ENCODE data around the gene PRG3.

The PRG3 gene

DNA sequence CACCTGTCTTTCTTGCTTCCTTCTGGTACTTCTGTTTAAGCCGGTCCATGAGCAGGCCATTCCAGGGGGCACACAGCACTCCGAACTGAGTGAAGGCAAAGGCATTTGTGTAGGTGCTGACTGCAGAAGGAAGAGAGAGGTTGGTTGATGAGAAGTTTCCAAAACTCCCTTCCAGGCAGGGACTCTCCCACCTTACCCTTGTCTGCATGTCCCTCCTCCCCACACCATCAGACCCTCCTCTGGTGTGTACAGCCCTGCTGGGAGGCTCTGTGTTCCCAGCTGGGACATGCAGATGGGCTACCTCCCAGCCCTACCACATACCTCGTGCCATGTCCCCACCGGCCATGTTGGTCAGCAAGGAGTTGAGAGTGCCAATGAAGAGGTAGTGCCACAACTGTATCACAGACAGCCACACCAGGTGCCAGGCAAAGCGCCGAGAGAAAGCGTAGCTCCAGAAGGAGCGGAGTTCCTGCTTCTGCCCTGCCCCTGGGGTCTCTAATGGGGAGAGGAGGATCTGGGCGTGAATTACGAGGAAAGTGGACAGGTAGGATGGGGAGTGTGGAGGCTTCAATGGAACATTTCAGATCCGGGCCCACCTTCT, 33.8 kb upstream of the PRG3 start:
- no peak overlapping the region for H3K4me3 ChIP-seq (replicated peaks; ENCODE audit: low read depth, low read length)
- peaks cover 45% of the 10 kb centered on the region for H3K36me3 ChIP-seq (ENCODE audit: control insufficient read depth, insufficient read depth, low read length)
- H3K27me3 ChIP-seq (replicated peaks; ENCODE audit: control insufficient read depth, insufficient read depth, low read length), result no peaks in the 10 kb centered on the region
- TF ChIP-seq, protein P1, sequence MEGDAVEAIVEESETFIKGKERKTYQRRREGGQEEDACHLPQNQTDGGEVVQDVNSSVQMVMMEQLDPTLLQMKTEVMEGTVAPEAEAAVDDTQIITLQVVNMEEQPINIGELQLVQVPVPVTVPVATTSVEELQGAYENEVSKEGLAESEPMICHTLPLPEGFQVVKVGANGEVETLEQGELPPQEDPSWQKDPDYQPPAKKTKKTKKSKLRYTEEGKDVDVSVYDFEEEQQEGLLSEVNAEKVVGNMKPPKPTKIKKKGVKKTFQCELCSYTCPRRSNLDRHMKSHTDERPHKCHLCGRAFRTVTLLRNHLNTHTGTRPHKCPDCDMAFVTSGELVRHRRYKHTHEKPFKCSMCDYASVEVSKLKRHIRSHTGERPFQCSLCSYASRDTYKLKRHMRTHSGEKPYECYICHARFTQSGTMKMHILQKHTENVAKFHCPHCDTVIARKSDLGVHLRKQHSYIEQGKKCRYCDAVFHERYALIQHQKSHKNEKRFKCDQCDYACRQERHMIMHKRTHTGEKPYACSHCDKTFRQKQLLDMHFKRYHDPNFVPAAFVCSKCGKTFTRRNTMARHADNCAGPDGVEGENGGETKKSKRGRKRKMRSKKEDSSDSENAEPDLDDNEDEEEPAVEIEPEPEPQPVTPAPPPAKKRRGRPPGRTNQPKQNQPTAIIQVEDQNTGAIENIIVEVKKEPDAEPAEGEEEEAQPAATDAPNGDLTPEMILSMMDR (IDR thresholded peaks at IDR 0.05; ENCODE audit: insufficient read depth, low read length, poor library complexity, severe bottlenecking), result no peak
- no peak for DNase-seq (ENCODE audit: extremely low read depth, insufficient read length)

DNA sequence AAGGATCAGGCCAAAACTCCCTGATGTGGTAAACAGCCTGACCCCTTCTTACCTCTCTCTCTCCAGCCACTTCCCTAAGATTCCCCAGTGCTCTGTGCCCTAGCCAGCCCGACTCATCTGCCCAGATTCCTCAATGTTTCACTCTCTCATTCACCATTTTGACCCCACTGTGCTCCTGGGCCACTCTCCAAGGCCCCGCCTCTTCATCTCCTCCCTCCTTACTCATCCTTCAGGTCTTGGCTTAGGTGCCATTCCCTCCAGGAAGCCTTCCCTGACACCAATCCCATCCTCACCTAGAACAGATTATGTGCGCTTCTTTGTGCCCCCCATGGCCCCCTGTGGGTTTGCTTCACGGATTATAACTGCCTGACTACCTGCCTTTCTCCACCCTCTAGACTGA, 32.7 kb upstream of the PRG3 start:
- TF ChIP-seq, protein P1 (IDR thresholded peaks at IDR 0.05; ENCODE audit: insufficient read depth, low read length, poor library complexity, severe bottlenecking), result no peak
- Histone ChIP-seq H3K4me3 (replicated peaks; ENCODE audit: low read depth, low read length) (no peak overlapping the region), H3K27me3 (replicated peaks; ENCODE audit: control insufficient read depth, insufficient read depth, low read length) (no peaks in the 10 kb centered on the region), H3K36me3 (ENCODE audit: control insufficient read depth, insufficient read depth, low read length) (peaks cover 46% of the 10 kb centered on the region)
- DNase-seq (ENCODE audit: extremely low read depth, insufficient read length), result no peak

DNA sequence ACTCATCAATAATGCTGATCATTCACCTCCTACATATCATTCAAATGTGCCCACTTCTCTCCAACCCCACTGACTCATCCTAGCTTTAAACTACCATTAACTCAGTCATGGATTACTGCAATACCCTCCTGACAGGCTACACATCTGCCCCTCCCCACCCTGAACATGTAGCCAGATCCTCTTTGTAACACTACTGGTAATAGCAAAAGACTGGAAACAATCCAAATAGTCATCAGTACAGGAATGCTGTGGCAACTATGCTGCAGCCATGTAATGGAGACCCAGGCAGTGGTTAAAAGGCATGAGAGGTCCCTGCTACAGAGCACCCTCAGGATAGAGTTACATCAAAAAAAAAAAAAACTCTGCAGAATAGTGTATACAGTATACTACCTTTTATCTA, 29.3 kb upstream of the PRG3 start:
- Histone ChIP-seq H3K4me3 (replicated peaks; ENCODE audit: low read depth, low read length) (no peak overlapping the region), H3K36me3 (ENCODE audit: control insufficient read depth, insufficient read depth, low read length) (peaks cover 43% of the 10 kb centered on the region), H3K27me3 (replicated peaks; ENCODE audit: control insufficient read depth, insufficient read depth, low read length) (no peaks in the 10 kb centered on the region)
- TF ChIP-seq, protein P1 (IDR thresholded peaks at IDR 0.05; ENCODE audit: insufficient read depth, low read length, poor library complexity, severe bottlenecking), result no peak
- no peak for DNase-seq (ENCODE audit: extremely low read depth, insufficient read length)

DNA sequence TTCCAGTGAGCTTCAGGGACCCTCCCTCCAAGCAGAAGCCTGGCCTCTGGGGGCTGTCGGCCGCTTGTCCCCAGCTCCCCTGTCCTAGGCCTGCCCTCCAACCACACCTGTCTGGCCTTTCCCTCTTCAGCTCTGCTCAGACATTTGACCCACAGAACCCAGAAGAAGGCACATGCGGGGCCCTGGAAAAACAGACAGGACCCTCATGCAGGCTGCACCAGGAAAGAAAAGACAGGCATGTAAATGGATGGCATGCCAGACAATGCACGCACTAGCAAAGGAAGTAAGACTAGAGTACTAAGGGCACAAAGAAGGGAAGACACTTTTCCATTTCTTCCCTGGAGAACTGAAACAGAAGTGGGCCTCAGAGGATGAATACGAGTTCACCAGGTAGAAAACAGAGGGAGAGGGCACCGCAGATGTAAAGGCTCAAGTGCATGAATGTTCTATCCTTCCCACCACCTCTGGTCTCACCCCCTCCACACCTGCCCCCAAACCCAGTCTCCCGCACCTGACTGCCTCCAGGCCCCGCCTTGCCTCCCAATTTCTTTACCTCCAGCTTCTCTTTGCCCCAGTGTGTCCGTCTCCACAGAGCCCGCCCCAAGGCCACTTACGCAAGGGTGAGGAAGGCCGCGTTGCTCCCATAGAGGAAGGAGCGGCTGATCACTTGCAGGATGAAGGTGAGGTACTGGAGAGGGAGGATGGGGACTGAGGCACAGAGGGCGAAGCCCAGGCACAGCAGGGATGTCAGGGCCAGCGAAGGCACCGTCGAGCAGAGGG, 28.6 kb upstream of the PRG3 start:
- TF ChIP-seq, protein P1 (IDR thresholded peaks at IDR 0.05; ENCODE audit: insufficient read depth, low read length, poor library complexity, severe bottlenecking), result no peak

DNA sequence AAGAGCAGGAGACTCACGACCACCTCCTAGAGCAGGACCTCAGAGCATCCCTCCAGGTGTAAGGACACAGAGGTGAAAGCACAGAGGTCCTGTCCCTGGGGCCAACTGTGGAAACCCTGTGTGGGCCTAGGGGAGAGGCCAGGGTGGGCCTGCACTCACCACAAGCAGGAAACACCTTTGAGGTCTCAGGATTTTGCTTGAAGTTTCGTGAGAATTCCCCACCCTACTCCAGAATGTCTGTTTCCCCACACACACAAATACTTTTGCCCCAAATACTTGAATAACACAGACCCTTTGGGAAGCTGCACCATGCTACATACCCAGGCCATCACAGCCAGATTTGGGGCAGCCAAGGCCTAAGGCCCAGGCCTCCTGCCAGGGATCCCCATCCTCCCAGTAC, 27.8 kb upstream of the PRG3 start:
- DNase-seq (ENCODE audit: extremely low read depth, insufficient read length), result no peak
- Histone ChIP-seq H3K27me3 (replicated peaks; ENCODE audit: control insufficient read depth, insufficient read depth, low read length) (no peaks in the 10 kb centered on the region), H3K4me3 (replicated peaks; ENCODE audit: low read depth, low read length) (no peak overlapping the region), H3K36me3 (ENCODE audit: control insufficient read depth, insufficient read depth, low read length) (peaks cover 36% of the 10 kb centered on the region)
- TF ChIP-seq, protein P1 (IDR thresholded peaks at IDR 0.05; ENCODE audit: insufficient read depth, low read length, poor library complexity, severe bottlenecking), result no peak

More for the DNA sequence above, 28.6 kb upstream of the PRG3 start:
- H3K4me3 ChIP-seq (replicated peaks; ENCODE audit: low read depth, low read length), result no peak overlapping the region
- DNase-seq (ENCODE audit: extremely low read depth, insufficient read length), result no peak
- no peaks in the 10 kb centered on the region for H3K27me3 ChIP-seq (replicated peaks; ENCODE audit: control insufficient read depth, insufficient read depth, low read length)
- peaks cover 37% of the 10 kb centered on the region for H3K36me3 ChIP-seq (ENCODE audit: control insufficient read depth, insufficient read depth, low read length)

Data from GM06990 (cell line).